OCI-LY7 (cell line): ENCODE measurements around the gene PCBD1.

ENCODE experiments used
- EZH2phosphoT487 ChIP-seq: fragments of 200-600 bp; sonication (generic); IDR thresholded peaks from 2 replicates; pipeline ENCODE4 v1.6.1; 2018; ENCODE audit warnings: low read depth, borderline replicate concordance, mild to moderate bottlenecking, mixed run types, antibody characterized with exemption, low read length, moderate library complexity, mixed read lengths
- TF ChIP-seq, protein P1 (sequence below): fragments of 200-600 bp; sonication (generic); conservative IDR thresholded peaks from 2 replicates; pipeline ENCODE4 v1.5.1; 2014; ENCODE audit warnings: mild to moderate bottlenecking, antibody characterized with exemption, low read length, moderate library complexity, mixed read lengths

GRCh38 chr10:70936111-70936510 is 47.7 kb upstream of the PCBD1 start:
- TF ChIP-seq, protein P1, sequence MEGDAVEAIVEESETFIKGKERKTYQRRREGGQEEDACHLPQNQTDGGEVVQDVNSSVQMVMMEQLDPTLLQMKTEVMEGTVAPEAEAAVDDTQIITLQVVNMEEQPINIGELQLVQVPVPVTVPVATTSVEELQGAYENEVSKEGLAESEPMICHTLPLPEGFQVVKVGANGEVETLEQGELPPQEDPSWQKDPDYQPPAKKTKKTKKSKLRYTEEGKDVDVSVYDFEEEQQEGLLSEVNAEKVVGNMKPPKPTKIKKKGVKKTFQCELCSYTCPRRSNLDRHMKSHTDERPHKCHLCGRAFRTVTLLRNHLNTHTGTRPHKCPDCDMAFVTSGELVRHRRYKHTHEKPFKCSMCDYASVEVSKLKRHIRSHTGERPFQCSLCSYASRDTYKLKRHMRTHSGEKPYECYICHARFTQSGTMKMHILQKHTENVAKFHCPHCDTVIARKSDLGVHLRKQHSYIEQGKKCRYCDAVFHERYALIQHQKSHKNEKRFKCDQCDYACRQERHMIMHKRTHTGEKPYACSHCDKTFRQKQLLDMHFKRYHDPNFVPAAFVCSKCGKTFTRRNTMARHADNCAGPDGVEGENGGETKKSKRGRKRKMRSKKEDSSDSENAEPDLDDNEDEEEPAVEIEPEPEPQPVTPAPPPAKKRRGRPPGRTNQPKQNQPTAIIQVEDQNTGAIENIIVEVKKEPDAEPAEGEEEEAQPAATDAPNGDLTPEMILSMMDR: no peak
- TF ChIP-seq EZH2phosphoT487: no peak
